Measurements from ENCODE around the gene COG6. TPM values are rescaled to one million over a fixed set of nuclear protein-coding genes. Genes with fewer than 3 reads are reported as not detected.

The COG6 gene
- total RNA-seq, 2 experiments from 2014 or later, result 24.8 to 30.0 TPM

- H3K36me3 Mint-ChIP-seq, result peaks cover 7% of the 10 kb centered on the region
- DNase-seq, result no peak
- H3K9me3 Mint-ChIP-seq, result no peaks in the 10 kb centered on the region
- no peaks in the 10 kb centered on the region for H3K27me3 Mint-ChIP-seq
- H3K27ac Mint-ChIP-seq, result no peak overlapping the region
- peaks cover 10% of the 10 kb centered on the region for H3K4me1 Mint-ChIP-seq
- H3K4me3 Mint-ChIP-seq, result no peak overlapping the region
These were observed 43.8 kb downstream of the COG6 start for GRCh38 chr13:39699274-39699673.

GRCh38 chr13:39712626-39713025, 57.2 kb downstream of the COG6 start:
- no peaks in the 10 kb centered on the region for H3K27me3 Mint-ChIP-seq
- no peaks in the 10 kb centered on the region for H3K4me1 Mint-ChIP-seq
- H3K4me3 Mint-ChIP-seq, result no peak overlapping the region
- no peak for DNase-seq
- H3K9me3 Mint-ChIP-seq, result peaks cover 14% of the 10 kb centered on the region
- H3K27ac Mint-ChIP-seq, result no peak overlapping the region
- H3K36me3 Mint-ChIP-seq, result peaks cover 35% of the 10 kb centered on the region

- H3K27ac Mint-ChIP-seq, result no peak overlapping the region
- no peak for DNase-seq
- H3K4me3 Mint-ChIP-seq, result no peak overlapping the region
- no peaks in the 10 kb centered on the region for H3K9me3 Mint-ChIP-seq
- H3K27me3 Mint-ChIP-seq, result no peaks in the 10 kb centered on the region
- peaks cover 35% of the 10 kb centered on the region for H3K36me3 Mint-ChIP-seq
- no peaks in the 10 kb centered on the region for H3K4me1 Mint-ChIP-seq
These were observed 73.7 kb downstream of the COG6 start for GRCh38 chr13:39729156-39729555.

DNA sequence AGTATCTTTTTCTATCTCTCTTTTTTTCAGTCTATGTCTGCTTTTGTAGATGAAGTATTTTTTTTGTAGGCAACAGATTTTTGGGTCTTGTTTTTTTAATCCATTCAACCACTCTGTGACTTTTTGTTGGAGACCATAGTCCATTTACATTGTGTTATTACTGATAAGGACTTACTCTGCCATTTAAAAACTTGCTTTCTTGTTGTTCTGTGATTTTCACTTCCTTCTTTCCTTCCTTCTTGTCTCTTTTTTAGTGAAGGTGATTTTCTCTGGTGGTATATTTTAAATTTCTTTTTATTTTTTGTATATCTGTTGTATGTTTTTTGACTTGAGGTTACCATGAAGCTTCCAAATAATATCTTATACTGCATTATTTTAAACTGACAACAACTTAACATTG, 79.5 kb downstream of the COG6 start:
- no peaks in the 10 kb centered on the region for H3K9me3 Mint-ChIP-seq
- peaks cover 44% of the 10 kb centered on the region for H3K36me3 Mint-ChIP-seq
- no peak for DNase-seq
- H3K4me1 Mint-ChIP-seq, result no peaks in the 10 kb centered on the region
- no peak overlapping the region for H3K27ac Mint-ChIP-seq
- H3K27me3 Mint-ChIP-seq, result no peaks in the 10 kb centered on the region
- H3K4me3 Mint-ChIP-seq, result no peak overlapping the region

GRCh38 chr13:39737047-39737446, 81.6 kb downstream of the COG6 start:
- no peaks in the 10 kb centered on the region for H3K9me3 Mint-ChIP-seq
- H3K36me3 Mint-ChIP-seq, result peaks cover 49% of the 10 kb centered on the region
- no peak overlapping the region for H3K4me3 Mint-ChIP-seq
- H3K27me3 Mint-ChIP-seq, result no peaks in the 10 kb centered on the region
- H3K27ac Mint-ChIP-seq, result no peak overlapping the region
- no peak for DNase-seq
- H3K4me1 Mint-ChIP-seq, result no peaks in the 10 kb centered on the region

DNA sequence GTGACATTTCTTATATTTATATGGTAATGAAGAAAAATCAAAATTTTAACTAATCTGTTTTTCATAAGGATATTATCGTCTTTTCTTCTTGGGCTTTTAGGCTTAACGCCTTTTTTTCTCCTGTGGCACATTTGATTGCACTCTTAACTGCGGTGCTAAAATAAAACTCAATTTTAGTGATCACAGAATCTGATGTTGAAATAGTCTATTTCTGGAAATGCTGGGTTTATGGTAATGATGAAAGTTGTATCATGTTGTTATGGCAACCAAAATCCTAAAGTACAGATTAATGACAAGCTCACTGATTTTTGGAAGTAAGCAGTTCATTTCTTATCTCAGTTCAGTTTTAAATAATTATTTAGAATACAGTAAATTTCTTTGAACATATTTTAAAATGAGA, 85.3 kb downstream of the COG6 start:
- no peaks in the 10 kb centered on the region for H3K27me3 Mint-ChIP-seq
- peaks cover 40% of the 10 kb centered on the region for H3K36me3 Mint-ChIP-seq
- H3K4me3 Mint-ChIP-seq, result no peak overlapping the region
- H3K4me1 Mint-ChIP-seq, result no peaks in the 10 kb centered on the region
- no peak overlapping the region for H3K27ac Mint-ChIP-seq
- no peak for DNase-seq
- H3K9me3 Mint-ChIP-seq, result peaks cover 4% of the 10 kb centered on the region

DNA sequence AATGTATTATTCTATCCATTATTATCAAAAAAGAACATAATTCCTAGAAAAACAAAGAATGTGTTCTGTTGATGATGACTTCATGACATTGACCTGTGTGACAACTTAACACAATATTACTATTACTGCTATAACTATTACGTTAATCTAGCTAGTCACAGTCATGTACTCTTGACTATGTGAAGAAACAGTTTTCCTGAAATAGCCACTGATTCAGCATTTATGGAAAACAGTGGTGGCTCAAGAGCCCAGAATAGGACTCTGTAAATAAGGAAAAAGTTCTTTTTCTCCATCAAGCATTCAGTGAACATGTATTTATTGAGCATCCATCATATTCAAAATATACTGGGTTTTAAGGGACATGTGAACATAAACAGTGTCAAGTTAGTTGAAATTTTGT, 93.5 kb downstream of the COG6 start:
- no peaks in the 10 kb centered on the region for H3K4me1 Mint-ChIP-seq

DNA sequence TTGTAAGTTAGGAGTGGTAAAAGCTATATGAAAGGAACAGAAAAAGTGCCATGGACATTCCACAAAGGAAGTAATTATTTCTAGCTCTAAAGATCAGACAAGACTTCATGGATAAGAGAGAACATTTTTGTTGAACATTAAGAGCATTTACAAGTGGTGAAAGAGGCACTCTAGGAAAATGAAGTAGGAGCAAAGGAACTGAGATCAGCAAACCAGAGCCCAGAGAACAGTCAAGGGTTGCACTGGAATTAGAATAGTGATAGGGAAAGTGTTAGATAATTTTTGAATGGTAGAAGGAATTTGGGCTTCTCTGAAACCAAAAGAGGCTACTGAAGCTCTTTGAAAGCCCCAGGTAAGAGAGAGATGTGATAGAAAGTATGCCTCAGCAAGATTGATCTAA, 94.1 kb downstream of the COG6 start:
- H3K27ac Mint-ChIP-seq, result no peak overlapping the region
- peaks cover 17% of the 10 kb centered on the region for H3K36me3 Mint-ChIP-seq
- no peaks in the 10 kb centered on the region for H3K27me3 Mint-ChIP-seq
- no peaks in the 10 kb centered on the region for H3K4me1 Mint-ChIP-seq
- peaks cover 2% of the 10 kb centered on the region for H3K9me3 Mint-ChIP-seq
- no peak overlapping the region for H3K4me3 Mint-ChIP-seq
- DNase-seq, result no peak

More for the DNA sequence above, 93.5 kb downstream of the COG6 start:
- no peak for DNase-seq
- Mint-ChIP-seq H3K9me3 (peaks cover 4% of the 10 kb centered on the region), H3K27me3 (no peaks in the 10 kb centered on the region), H3K27ac (no peak overlapping the region), H3K4me3 (no peak overlapping the region), H3K36me3 (peaks cover 17% of the 10 kb centered on the region)

- Mint-ChIP-seq H3K27me3 (no peaks in the 10 kb centered on the region), H3K4me3 (no peak overlapping the region), H3K4me1 (no peaks in the 10 kb centered on the region), H3K36me3 (peaks cover 30% of the 10 kb centered on the region), H3K9me3 (peaks cover 4% of the 10 kb centered on the region), H3K27ac (no peak overlapping the region)
- DNase-seq, result no peak
These were observed 96.3 kb downstream of the COG6 start for GRCh38 chr13:39751805-39752204.

DNA sequence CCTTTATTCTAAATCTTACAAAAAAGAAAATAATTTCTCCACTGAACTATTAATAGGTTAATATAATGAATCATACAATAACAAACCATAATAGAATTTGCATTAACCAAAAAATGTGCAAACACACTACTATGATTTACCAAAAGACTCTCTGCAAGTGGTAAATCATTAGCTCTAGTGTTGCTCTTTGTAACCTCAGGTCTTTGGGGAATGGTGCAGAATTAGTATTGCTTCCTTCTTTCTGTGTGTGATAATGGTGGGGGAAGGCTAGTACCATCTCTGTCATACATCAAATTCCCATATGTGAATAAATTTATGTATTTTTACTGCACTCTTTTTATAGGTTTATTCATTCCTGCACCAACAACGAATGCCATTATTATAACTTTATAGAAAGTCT, 105.1 kb downstream of the COG6 start:
- no peaks in the 10 kb centered on the region for H3K27me3 Mint-ChIP-seq

GRCh38 chr13:39765801-39766463, 110.5 kb downstream of the COG6 start:
- DNase-seq, result peak; percentile 8
- peaks cover 10% of the 10 kb centered on the region for H3K4me1 Mint-ChIP-seq
- H3K9me3 Mint-ChIP-seq, result peaks cover 4% of the 10 kb centered on the region
- no peaks in the 10 kb centered on the region for H3K27me3 Mint-ChIP-seq
- H3K4me3 Mint-ChIP-seq, result no peak overlapping the region
- H3K27ac Mint-ChIP-seq, result no peak overlapping the region
- H3K36me3 Mint-ChIP-seq, result peaks cover 5% of the 10 kb centered on the region

More for the DNA sequence above, 105.1 kb downstream of the COG6 start:
- H3K27ac Mint-ChIP-seq, result no peak overlapping the region
- no peaks in the 10 kb centered on the region for H3K4me1 Mint-ChIP-seq
- DNase-seq, result no peak
- H3K36me3 Mint-ChIP-seq, result peaks cover 15% of the 10 kb centered on the region
- H3K9me3 Mint-ChIP-seq, result peaks cover 8% of the 10 kb centered on the region
- H3K4me3 Mint-ChIP-seq, result no peak overlapping the region

DNA sequence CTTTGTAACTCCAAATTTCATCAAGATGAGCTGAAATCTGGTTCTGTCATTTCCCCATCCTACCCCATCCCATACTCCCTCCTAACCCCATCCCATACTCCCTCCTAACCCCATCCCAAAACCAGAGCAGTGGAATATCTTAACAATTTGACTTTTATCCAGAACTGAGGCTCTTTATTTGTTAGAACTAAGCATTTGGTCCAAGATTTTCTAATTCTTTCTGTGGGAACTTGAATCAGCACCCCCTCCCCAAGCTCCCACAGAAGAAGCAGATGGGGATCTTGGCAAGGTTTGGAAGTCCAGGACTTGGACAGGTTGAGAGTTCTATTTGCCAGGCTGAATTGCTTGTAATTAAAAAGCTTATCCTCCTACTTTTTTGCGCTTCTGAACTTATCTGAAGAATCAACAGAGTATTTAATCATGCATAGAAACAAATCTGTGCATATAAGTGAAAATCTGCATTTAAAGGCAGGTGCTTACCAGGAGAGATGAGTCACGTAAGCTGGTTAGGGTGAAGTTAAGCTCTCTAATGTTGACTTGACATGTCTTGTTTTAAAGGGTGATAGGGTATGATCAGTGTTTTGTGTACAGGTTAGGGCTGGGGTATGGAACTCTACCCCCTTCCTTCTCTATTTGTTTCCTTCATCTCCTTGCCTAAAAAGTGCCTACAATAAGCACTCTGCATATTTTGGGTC, 111.1 kb downstream of the COG6 start:
- DNase-seq, result no peak
- Mint-ChIP-seq H3K27me3 (no peaks in the 10 kb centered on the region), H3K4me1 (peaks cover 10% of the 10 kb centered on the region), H3K36me3 (peaks cover under 1% of the 10 kb centered on the region), H3K27ac (no peak overlapping the region), H3K4me3 (no peak overlapping the region), H3K9me3 (no peaks in the 10 kb centered on the region)

DNA sequence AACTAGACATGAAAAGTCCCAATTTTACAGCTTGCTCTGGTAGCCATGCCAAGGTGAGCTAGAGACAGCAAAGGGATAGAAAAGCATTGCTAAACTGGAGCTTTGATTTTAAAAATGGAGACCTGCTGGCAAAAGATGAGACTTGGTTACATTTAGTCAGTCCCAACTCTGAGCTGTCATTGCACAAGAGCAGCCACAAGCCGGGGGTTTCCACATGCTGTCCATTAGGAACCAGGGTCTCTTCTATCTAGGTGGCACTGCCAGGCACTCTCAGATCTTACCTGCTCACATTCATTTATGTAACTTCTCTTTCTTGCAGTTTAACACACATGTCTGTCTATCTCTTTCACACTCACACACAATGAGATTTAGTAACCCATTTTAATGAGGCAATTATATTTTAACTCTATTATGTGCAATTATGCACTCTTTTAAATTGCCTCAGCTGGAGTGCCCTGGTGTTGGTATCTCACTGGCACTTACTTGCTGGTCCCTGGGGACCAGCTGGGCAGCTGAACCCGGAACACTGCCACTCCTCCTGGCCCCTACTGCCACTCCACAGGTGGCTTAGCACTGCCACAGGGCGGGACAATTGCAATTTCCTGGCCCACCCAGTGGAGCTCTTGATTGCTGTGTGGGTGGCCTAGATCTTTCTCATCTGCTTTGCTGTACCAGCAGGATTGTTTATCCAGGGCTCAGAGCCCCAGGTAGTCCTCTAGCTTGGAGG, 112.5 kb downstream of the COG6 start:
- H3K27me3 Mint-ChIP-seq, result no peaks in the 10 kb centered on the region
- no peak overlapping the region for H3K27ac Mint-ChIP-seq
- no peak overlapping the region for H3K4me3 Mint-ChIP-seq
- peaks cover 3% of the 10 kb centered on the region for H3K36me3 Mint-ChIP-seq
- no peak for DNase-seq
- no peaks in the 10 kb centered on the region for H3K9me3 Mint-ChIP-seq
- H3K4me1 Mint-ChIP-seq, result peaks cover 10% of the 10 kb centered on the region

DNA sequence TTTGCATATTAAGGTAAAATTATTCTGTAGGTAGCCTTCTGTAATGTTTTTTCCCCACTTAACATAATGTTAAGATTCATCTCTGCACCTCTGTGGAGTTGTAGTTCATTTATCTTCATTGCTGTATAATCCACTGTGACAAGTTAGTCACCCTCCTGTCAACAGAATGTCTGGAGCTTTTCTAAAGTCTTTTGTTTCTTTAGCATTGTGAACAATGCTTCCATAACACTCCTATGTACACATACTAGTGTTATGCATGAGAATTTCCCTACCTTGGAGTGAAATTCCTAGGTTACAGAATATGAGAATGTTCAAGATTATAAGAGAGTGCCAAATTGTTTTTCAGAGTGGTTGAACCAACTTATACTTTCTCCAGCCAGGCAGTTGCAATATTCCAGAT, 113.5 kb downstream of the COG6 start:
- Mint-ChIP-seq H3K9me3 (no peaks in the 10 kb centered on the region), H3K4me1 (peaks cover 10% of the 10 kb centered on the region), H3K36me3 (peaks cover 3% of the 10 kb centered on the region), H3K4me3 (no peak overlapping the region), H3K27ac (no peak overlapping the region), H3K27me3 (no peaks in the 10 kb centered on the region)
- no peak for DNase-seq

- no peak for DNase-seq
- Mint-ChIP-seq H3K36me3 (peaks cover 3% of the 10 kb centered on the region), H3K27me3 (no peaks in the 10 kb centered on the region)
These were observed 115.0 kb downstream of the COG6 start for GRCh38 chr13:39770221-39771090.

More at GRCh38 chr13:39770221-39771090, 115.0 kb downstream of the COG6 start:
- Mint-ChIP-seq H3K4me3 (no peak overlapping the region), H3K4me1 (peaks cover 10% of the 10 kb centered on the region), H3K9me3 (no peaks in the 10 kb centered on the region), H3K27ac (no peak overlapping the region)

All from activated naive CD8-positive, alpha-beta T cell treated with anti-CD3 and anti-CD28 coated beads for 36 hours (primary cell).